Progenitor cell of endocrine pancreas (in vitro differentiated cells): ENCODE results near the gene PIK3R6. TPM values are rescaled to one million over a fixed set of nuclear protein-coding genes. Genes with fewer than 3 reads are reported as not detected.

Experiments
- DNase-seq: peaks from one replicate; pipeline ENCODE4 v3.0.0; 2021; ENCODE audit warnings: low spot score; ENCODE audit not compliant: unreplicated experiment
- H3K27ac Mint-ChIP-seq: 2 replicates; pipeline ENCODE4 v1.8.0; 2021; ENCODE audit warnings: mild to moderate bottlenecking, moderate library complexity, mixed read lengths
- H3K27me3 Mint-ChIP-seq: 2 replicates; pipeline ENCODE4 v1.8.0; 2021; ENCODE audit warnings: mixed read lengths
- H3K36me3 Mint-ChIP-seq: 2 replicates; pipeline ENCODE4 v1.8.0; 2022; ENCODE audit warnings: mixed read lengths; ENCODE audit not compliant: insufficient read depth
- H3K4me1 Mint-ChIP-seq: 2 replicates; pipeline ENCODE4 v1.8.0; 2021; ENCODE audit warnings: low read depth, mixed read lengths
- H3K4me3 Mint-ChIP-seq: 2 replicates; pipeline ENCODE4 v1.8.0; 2021; ENCODE audit warnings: low read depth, mild to moderate bottlenecking, moderate library complexity, mixed read lengths
- H3K9me3 Mint-ChIP-seq: 2 replicates; pipeline ENCODE4 v1.8.0; 2021; ENCODE audit warnings: low read depth, mixed read lengths
- CTCF ChIP-seq: fragments of 200-600 bp; sonication (generic); IDR thresholded peaks from one replicate; pipeline ENCODE4 v1.5.0; 2021; ENCODE audit warnings: antibody characterized with exemption, mild to moderate bottlenecking; ENCODE audit not compliant: unreplicated experiment
- total RNA-seq: library from RNA; stranded (reverse); gene quantifications from 2 replicates; pipeline ENCODE4 v1.2.1, GENCODE V29; 2021

Gene PIK3R6
- total RNA-seq, 1 donor from 2014 or later: 0.07 TPM

GRCh38 chr17:8884336-8884990 is 17.0 kb upstream of the PIK3R6 start:
- no peaks in the 10 kb centered on the region for H3K4me1 Mint-ChIP-seq
- no peaks in the 10 kb centered on the region for H3K9me3 Mint-ChIP-seq
- peaks cover 19% of the 10 kb centered on the region for H3K27me3 Mint-ChIP-seq
- TF ChIP-seq CTCF: no peak
- DNase-seq: no peak
- no peak overlapping the region for H3K27ac Mint-ChIP-seq
- no peak overlapping the region for H3K4me3 Mint-ChIP-seq
- H3K36me3 Mint-ChIP-seq: no peaks in the 10 kb centered on the region

GRCh38 chr17:8883353-8883752 is 15.9 kb upstream of the PIK3R6 start:
- TF ChIP-seq CTCF: no peak
- Mint-ChIP-seq H3K27ac (no peak overlapping the region), H3K9me3 (no peaks in the 10 kb centered on the region), H3K4me3 (no peak overlapping the region), H3K36me3 (no peaks in the 10 kb centered on the region), H3K27me3 (peaks cover 16% of the 10 kb centered on the region), H3K4me1 (no peaks in the 10 kb centered on the region)
- DNase-seq: no peak

- H3K4me3 Mint-ChIP-seq: no peak overlapping the region
- H3K4me1 Mint-ChIP-seq: no peaks in the 10 kb centered on the region
- H3K27ac Mint-ChIP-seq: no peak overlapping the region
- DNase-seq: no peak
- no peak for TF ChIP-seq CTCF
- H3K36me3 Mint-ChIP-seq: no peaks in the 10 kb centered on the region
- H3K9me3 Mint-ChIP-seq: no peaks in the 10 kb centered on the region
- H3K27me3 Mint-ChIP-seq: peaks cover 26% of the 10 kb centered on the region
Observed at GRCh38 chr17:8881606-8882005, 14.1 kb upstream of the PIK3R6 start.

- no peaks in the 10 kb centered on the region for H3K36me3 Mint-ChIP-seq
- no peak for TF ChIP-seq CTCF
- H3K4me3 Mint-ChIP-seq: no peak overlapping the region
- H3K27ac Mint-ChIP-seq: no peak overlapping the region
- H3K27me3 Mint-ChIP-seq: peaks cover 26% of the 10 kb centered on the region
- H3K4me1 Mint-ChIP-seq: no peaks in the 10 kb centered on the region
- no peak for DNase-seq
- no peaks in the 10 kb centered on the region for H3K9me3 Mint-ChIP-seq
Observed at GRCh38 chr17:8880466-8880865, 13.0 kb upstream of the PIK3R6 start.

GRCh38 chr17:8879410-8879809 is 11.9 kb upstream of the PIK3R6 start:
- Mint-ChIP-seq H3K36me3 (no peaks in the 10 kb centered on the region), H3K9me3 (no peaks in the 10 kb centered on the region), H3K4me1 (peaks cover 8% of the 10 kb centered on the region), H3K27ac (no peak overlapping the region), H3K4me3 (no peak overlapping the region), H3K27me3 (peaks cover 26% of the 10 kb centered on the region)
- no peak for DNase-seq
- no peak for TF ChIP-seq CTCF
